ENCODE results near the gene RYR3.

The RYR3 gene

GRCh38 chr15:33646744-33647143 is 336.0 kb downstream of the RYR3 start:
- Histone ChIP-seq H3K27ac (ENCODE audit: poor library complexity, severe bottlenecking) (no peak overlapping the region), H3K4me1 (ENCODE audit: insufficient read depth, poor library complexity, severe bottlenecking) (no peaks in the 10 kb centered on the region), H3K27me3 (ENCODE audit: insufficient read depth, poor library complexity, severe bottlenecking) (peaks cover 67% of the 10 kb centered on the region), H3K36me3 (ENCODE audit: low read depth) (no peaks in the 10 kb centered on the region), H3K9me3 (ENCODE audit: severe bottlenecking) (no peaks in the 10 kb centered on the region), H3K4me3 (ENCODE audit: severe bottlenecking) (no peak overlapping the region)
- no peak for TF ChIP-seq CTCF (IDR thresholded peaks at IDR 0.05; ENCODE audit: poor library complexity, severe bottlenecking)
- no peak for DNase-seq (ENCODE audit: low spot score)
- ATAC-seq (ENCODE audit: low read depth) = no peak

GRCh38 chr15:33649217-33649933 is 338.6 kb downstream of the RYR3 start:
- no peak for TF ChIP-seq CTCF (IDR thresholded peaks at IDR 0.05; ENCODE audit: poor library complexity, severe bottlenecking)
- H3K36me3 ChIP-seq (ENCODE audit: low read depth) = no peaks in the 10 kb centered on the region
- no peak overlapping the region for H3K27ac ChIP-seq (ENCODE audit: poor library complexity, severe bottlenecking)
- no peak overlapping the region for H3K4me3 ChIP-seq (ENCODE audit: severe bottlenecking)
- DNase-seq (ENCODE audit: low spot score) = no peak
- no peak for ATAC-seq (ENCODE audit: low read depth)
- no peaks in the 10 kb centered on the region for H3K4me1 ChIP-seq (ENCODE audit: insufficient read depth, poor library complexity, severe bottlenecking)
- H3K27me3 ChIP-seq (ENCODE audit: insufficient read depth, poor library complexity, severe bottlenecking) = peaks cover 44% of the 10 kb centered on the region
- H3K9me3 ChIP-seq (ENCODE audit: severe bottlenecking) = no peaks in the 10 kb centered on the region

GRCh38 chr15:33654860-33655259 is 344.1 kb downstream of the RYR3 start:
- Histone ChIP-seq H3K4me3 (ENCODE audit: severe bottlenecking) (no peak overlapping the region), H3K9me3 (ENCODE audit: severe bottlenecking) (no peaks in the 10 kb centered on the region), H3K36me3 (ENCODE audit: low read depth) (no peaks in the 10 kb centered on the region), H3K27me3 (ENCODE audit: insufficient read depth, poor library complexity, severe bottlenecking) (no peaks in the 10 kb centered on the region), H3K4me1 (ENCODE audit: insufficient read depth, poor library complexity, severe bottlenecking) (no peaks in the 10 kb centered on the region), H3K27ac (ENCODE audit: poor library complexity, severe bottlenecking) (no peak overlapping the region)
- DNase-seq (ENCODE audit: low spot score) = no peak
- TF ChIP-seq CTCF (IDR thresholded peaks at IDR 0.05; ENCODE audit: poor library complexity, severe bottlenecking) = peak; percentile 30
- ATAC-seq (ENCODE audit: low read depth) = peak; percentile 22; the same call in 1 of the 3 replicates

GRCh38 chr15:33655488-33655887 is 344.7 kb downstream of the RYR3 start:
- no peaks in the 10 kb centered on the region for H3K27me3 ChIP-seq (ENCODE audit: insufficient read depth, poor library complexity, severe bottlenecking)
- TF ChIP-seq CTCF (IDR thresholded peaks at IDR 0.05; ENCODE audit: poor library complexity, severe bottlenecking) = no peak
- H3K4me1 ChIP-seq (ENCODE audit: insufficient read depth, poor library complexity, severe bottlenecking) = no peaks in the 10 kb centered on the region
- no peak for DNase-seq (ENCODE audit: low spot score)
- H3K9me3 ChIP-seq (ENCODE audit: severe bottlenecking) = no peaks in the 10 kb centered on the region
- peak; percentile 33; the same call in 1 of the 3 replicates for ATAC-seq (ENCODE audit: low read depth)
- H3K27ac ChIP-seq (ENCODE audit: poor library complexity, severe bottlenecking) = no peak overlapping the region
- no peak overlapping the region for H3K4me3 ChIP-seq (ENCODE audit: severe bottlenecking)
- H3K36me3 ChIP-seq (ENCODE audit: low read depth) = no peaks in the 10 kb centered on the region

- no peak overlapping the region for H3K27ac ChIP-seq (ENCODE audit: poor library complexity, severe bottlenecking)
- no peak for ATAC-seq (ENCODE audit: low read depth)
- no peaks in the 10 kb centered on the region for H3K4me1 ChIP-seq (ENCODE audit: insufficient read depth, poor library complexity, severe bottlenecking)
- no peaks in the 10 kb centered on the region for H3K36me3 ChIP-seq (ENCODE audit: low read depth)
- H3K27me3 ChIP-seq (ENCODE audit: insufficient read depth, poor library complexity, severe bottlenecking) = no peaks in the 10 kb centered on the region
- H3K9me3 ChIP-seq (ENCODE audit: severe bottlenecking) = no peaks in the 10 kb centered on the region
- no peak for TF ChIP-seq CTCF (IDR thresholded peaks at IDR 0.05; ENCODE audit: poor library complexity, severe bottlenecking)
- no peak for DNase-seq (ENCODE audit: low spot score)
- no peak overlapping the region for H3K4me3 ChIP-seq (ENCODE audit: severe bottlenecking)
Measured at GRCh38 chr15:33656168-33656567, 345.4 kb downstream of the RYR3 start.
